GM12875 (cell line): ENCODE measurements around the gene SPHK1.

Experiments
- H3K4me3 ChIP-seq: one replicate; pipeline ENCODE4 v1.5.1; 2011; ENCODE audit warnings: low read depth, low read length, control low read depth
- CTCF ChIP-seq: IDR thresholded peaks from 2 replicates; pipeline ENCODE4 v1.5.1; 2011; ENCODE audit warnings: low read depth, mild to moderate bottlenecking, control low read depth, inconsistent platforms, low read length, moderate library complexity, borderline replicate concordance; ENCODE audit not compliant: insufficient read depth

Gene SPHK1

GRCh38 chr17:76432712-76433336, 48.4 kb downstream of the SPHK1 start:
- peak; percentile 57; the same call in 1 of the 2 replicates for TF ChIP-seq CTCF
- H3K4me3 ChIP-seq: no peak overlapping the region

- no peak overlapping the region for H3K4me3 ChIP-seq
- TF ChIP-seq CTCF: no peak
Measured at GRCh38 chr17:76433693-76434092, 49.3 kb downstream of the SPHK1 start.

GRCh38 chr17:76434870-76435269, 50.5 kb downstream of the SPHK1 start:
- no peak for TF ChIP-seq CTCF
- H3K4me3 ChIP-seq: no peak overlapping the region

GRCh38 chr17:76435751-76436150, 51.3 kb downstream of the SPHK1 start:
- TF ChIP-seq CTCF: no peak
- no peak overlapping the region for H3K4me3 ChIP-seq
